ENCODE results near the gene QARS1.
A peak's percentile ranks its signal among the peaks of the same experiment; 100 is the strongest.

Gene QARS1

DNA sequence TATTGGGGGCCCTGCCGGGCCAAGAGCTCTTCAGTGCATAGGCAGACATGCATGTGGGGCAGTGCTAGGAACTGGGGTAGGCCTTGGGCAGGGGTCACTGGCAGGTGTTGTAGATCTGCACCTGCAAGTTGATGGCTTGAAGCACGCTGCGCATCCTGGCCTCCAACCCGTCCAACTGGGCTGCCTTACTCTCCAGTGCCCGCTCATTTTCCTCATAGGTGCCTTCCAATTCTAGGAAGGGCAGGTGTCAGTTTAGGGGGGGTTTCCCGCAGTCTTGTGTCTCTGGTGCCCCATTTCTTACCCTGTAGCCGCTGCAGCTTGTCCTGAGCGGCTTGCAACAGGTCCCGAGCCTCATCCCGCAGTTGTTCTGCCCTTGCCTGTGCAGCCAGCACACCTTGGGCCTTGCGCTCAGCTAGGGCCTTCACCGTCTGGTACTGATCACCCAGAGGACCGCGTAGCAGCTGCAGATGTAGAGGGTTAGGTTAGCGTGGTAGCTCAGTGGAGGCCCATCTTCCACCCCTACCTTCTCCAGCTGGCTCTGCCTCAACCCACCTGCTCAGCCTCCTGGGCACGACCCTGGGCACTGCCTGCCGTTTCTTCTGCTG lies 16.7 kb upstream of the QARS1 start:
- no peak for TF ChIP-seq CTCF (IDR thresholded peaks at IDR 0.05; ENCODE audit: low read depth, low read length, missing control alignments)
- H3K4me3 ChIP-seq (ENCODE audit: low read depth, low read length) = peak overlapping the region; percentile 82
- no peak for DNase-seq (ENCODE audit: low read depth)

GRCh38 chr3:49120438-49121131 lies 16.0 kb upstream of the QARS1 start, which contains the start of gene USP19:
Gene USP19, minus strand, starts transcription at chr3:49120823. Its CDS starts 1,678 bp downstream, at chr3:49119145.
- DNase-seq (ENCODE audit: low read depth) = peak; percentile 80
- no peak for TF ChIP-seq CTCF (IDR thresholded peaks at IDR 0.05; ENCODE audit: low read depth, low read length, missing control alignments)
- peak within 1 kb of the TSS; percentile 82 for H3K4me3 ChIP-seq (ENCODE audit: low read depth, low read length)

DNA sequence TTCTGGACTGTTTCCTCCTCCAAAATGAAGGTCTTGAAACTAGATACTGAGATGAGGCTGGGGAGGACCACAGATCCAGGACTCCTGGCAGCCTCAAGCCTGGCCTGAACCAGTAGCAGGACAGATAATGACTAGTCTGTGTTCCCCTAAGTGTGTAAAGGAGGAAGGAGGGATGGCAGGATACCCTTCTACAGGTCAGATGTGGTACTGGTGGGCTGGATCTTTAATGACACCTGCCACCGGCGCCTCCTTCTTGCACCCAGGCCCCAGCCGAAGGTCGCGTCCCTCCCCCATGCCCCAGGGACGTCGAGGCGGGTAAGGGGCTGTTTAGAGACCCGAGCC lies 15.5 kb upstream of the QARS1 start:
- H3K4me3 ChIP-seq (ENCODE audit: low read depth, low read length) = peak overlapping the region; percentile 82
- no peak for TF ChIP-seq CTCF (IDR thresholded peaks at IDR 0.05; ENCODE audit: low read depth, low read length, missing control alignments)
- DNase-seq (ENCODE audit: low read depth) = no peak

- no peak for DNase-seq (ENCODE audit: low read depth)
- TF ChIP-seq CTCF (IDR thresholded peaks at IDR 0.05; ENCODE audit: low read depth, low read length, missing control alignments) = no peak
- peak overlapping the region; percentile 82 for H3K4me3 ChIP-seq (ENCODE audit: low read depth, low read length)
Observed at GRCh38 chr3:49119439-49119838, 14.9 kb upstream of the QARS1 start.

- no peak for TF ChIP-seq CTCF (IDR thresholded peaks at IDR 0.05; ENCODE audit: low read depth, low read length, missing control alignments)
- H3K4me3 ChIP-seq (ENCODE audit: low read depth, low read length) = no peak overlapping the region; the same call in 1 of the 2 replicates
- DNase-seq (ENCODE audit: low read depth) = no peak
Observed at GRCh38 chr3:49119036-49119435, 14.5 kb upstream of the QARS1 start.

DNA sequence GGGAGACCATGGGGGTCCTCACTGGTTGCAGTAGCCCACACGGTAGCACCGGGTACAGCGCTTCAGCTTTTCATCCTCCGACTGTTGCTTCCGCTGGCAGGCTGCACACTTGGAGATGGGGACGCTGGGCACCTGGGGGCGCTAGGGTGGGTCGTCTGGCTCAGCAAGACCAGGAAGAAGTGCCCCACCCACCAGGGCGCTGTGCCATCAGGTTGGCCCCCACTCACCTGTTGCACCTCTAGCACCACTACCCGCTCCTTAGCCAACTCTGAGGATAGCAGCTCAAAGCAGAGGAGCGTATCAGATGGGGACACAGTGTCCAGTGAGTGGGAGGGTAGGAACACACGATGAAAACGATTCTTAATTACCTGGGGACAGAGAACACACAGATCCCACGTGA lies 7.7 kb upstream of the QARS1 start:
- no peak for DNase-seq (ENCODE audit: low read depth)
- no peak for TF ChIP-seq CTCF (IDR thresholded peaks at IDR 0.05; ENCODE audit: low read depth, low read length, missing control alignments)
- no peak overlapping the region for H3K4me3 ChIP-seq (ENCODE audit: low read depth, low read length)

GRCh38 chr3:49111347-49111746 lies 6.8 kb upstream of the QARS1 start:
- DNase-seq (ENCODE audit: low read depth) = no peak
- TF ChIP-seq CTCF (IDR thresholded peaks at IDR 0.05; ENCODE audit: low read depth, low read length, missing control alignments) = no peak
- no peak overlapping the region for H3K4me3 ChIP-seq (ENCODE audit: low read depth, low read length)

All from GM12864 (cell line).